GM12891 (cell line): ENCODE results near the gene GDNF. TPM values are rescaled to one million over a fixed set of nuclear protein-coding genes. Genes with fewer than 3 reads are reported as not detected.
A peak's percentile ranks its signal among the peaks of the same experiment; 100 is the strongest.

Experiments used
- DNase-seq: peaks from one replicate; pipeline ENCODE4 v3.0.0; 2011; ENCODE audit warnings: low spot score; ENCODE audit not compliant: insufficient read length
- FAIRE-seq: peaks from 2 replicates; lab custom pipeline; 2011; peaks lifted over from hg19 to GRCh38; lab: Jason Lieb, UNC
- PAX5 ChIP-seq: IDR thresholded peaks from 2 replicates; pipeline ENCODE4 v1.6.1; 2011; ENCODE audit warnings: low read length, moderate library complexity, mild to moderate bottlenecking; ENCODE audit not compliant: insufficient read depth, severe bottlenecking
- POLR2A ChIP-seq: IDR thresholded peaks from 2 replicates; pipeline ENCODE4 v1.6.1; 2011; ENCODE audit warnings: low read depth, low read length, control low read depth
- POLR2AphosphoS5 ChIP-seq: IDR thresholded peaks from 2 replicates; pipeline ENCODE4 v1.6.1; 2011; ENCODE audit warnings: low read depth, low read length, control low read depth
- POU2F2 ChIP-seq: IDR thresholded peaks from 2 replicates; pipeline ENCODE4 v1.6.1; 2011; ENCODE audit warnings: low read depth, mild to moderate bottlenecking, control low read depth, low read length, moderate library complexity
- SPI1 ChIP-seq: IDR thresholded peaks from 2 replicates; pipeline ENCODE4 v1.6.1; 2011; ENCODE audit warnings: low read depth, low read length, control low read depth
- TAF1 ChIP-seq: IDR thresholded peaks from 2 replicates; pipeline ENCODE4 v1.6.1; 2011; ENCODE audit warnings: low read depth, low read length, control low read depth
- polyA plus RNA-seq: library from polyadenylated mRNA; unstranded; fragments of >200 nt; gene quantifications from one replicate; pipeline ENCODE4 v1.2.1, GENCODE V29; 2012; ENCODE audit warnings: low read depth, missing spikeins, inconsistent platforms; ENCODE audit not compliant: missing spikeins

GDNF gene
- polyA plus RNA-seq: not detected

DNA sequence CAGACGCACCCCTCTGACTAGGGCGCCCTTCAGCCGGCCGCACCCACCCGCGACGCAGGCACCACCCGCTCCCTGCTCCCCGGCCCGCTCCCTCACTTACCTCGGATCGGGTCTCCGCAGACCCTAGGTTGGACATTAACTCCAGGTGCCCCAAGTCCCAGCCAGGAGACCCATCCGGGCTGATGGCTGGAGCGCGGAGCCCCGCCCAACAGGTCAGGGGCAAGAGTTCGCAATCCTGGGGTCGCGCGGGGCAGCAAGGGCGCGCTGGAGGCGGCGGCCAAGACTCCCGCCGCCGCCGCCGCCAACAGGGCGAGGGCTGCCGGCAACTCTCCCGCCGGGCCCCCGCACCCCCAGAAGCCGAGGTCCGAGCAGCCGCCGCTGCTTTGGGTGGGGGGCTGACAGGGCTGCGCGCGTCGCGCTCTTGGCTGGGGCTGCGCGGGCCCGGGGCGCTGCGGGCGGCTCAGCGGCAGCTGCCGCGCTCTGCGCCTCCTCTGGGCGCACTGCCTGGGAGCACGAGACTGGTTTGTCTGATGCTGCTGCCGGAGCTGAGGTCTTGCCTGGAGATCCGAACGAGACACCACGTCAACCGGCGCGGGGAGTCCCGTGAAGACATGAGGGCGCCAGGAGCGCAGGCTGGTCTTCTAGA, at the start of gene GDNF:
GDNF (minus strand) TSS at position 635 of the 646 bp plus-strand sequence. CDS start 5,245 bp downstream, outside the sequence.
- no peak for TF ChIP-seq TAF1
- no peak for TF ChIP-seq POLR2AphosphoS5
- no peak for FAIRE-seq
- DNase-seq: peak; percentile 32

DNA sequence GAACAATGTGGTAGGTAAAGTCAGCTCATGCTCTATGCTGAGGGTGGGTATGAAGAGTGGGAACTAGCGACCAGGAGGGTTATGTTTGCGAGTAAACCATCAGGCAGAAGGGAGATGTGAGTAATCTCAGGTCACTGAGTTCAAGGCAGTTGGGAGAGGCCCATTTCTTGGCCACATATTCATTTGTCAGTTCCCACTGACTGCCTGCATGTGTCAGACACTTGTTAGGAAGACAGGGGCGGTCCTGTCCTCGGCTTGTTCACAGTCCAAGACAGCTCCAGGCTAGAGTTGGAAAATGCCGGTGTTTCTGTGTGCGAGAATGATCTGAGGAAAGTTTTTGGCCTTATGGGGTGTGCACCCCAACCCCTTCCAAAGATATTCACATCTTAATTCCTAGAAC, 48.6 kb upstream of the GDNF start:
- FAIRE-seq: no peak
- TF ChIP-seq SPI1: no peak
- TF ChIP-seq POU2F2: no peak
- no peak for TF ChIP-seq POLR2A
- TF ChIP-seq PAX5: no peak
- no peak for TF ChIP-seq TAF1
- no peak for TF ChIP-seq POLR2AphosphoS5
- no peak for DNase-seq

DNA sequence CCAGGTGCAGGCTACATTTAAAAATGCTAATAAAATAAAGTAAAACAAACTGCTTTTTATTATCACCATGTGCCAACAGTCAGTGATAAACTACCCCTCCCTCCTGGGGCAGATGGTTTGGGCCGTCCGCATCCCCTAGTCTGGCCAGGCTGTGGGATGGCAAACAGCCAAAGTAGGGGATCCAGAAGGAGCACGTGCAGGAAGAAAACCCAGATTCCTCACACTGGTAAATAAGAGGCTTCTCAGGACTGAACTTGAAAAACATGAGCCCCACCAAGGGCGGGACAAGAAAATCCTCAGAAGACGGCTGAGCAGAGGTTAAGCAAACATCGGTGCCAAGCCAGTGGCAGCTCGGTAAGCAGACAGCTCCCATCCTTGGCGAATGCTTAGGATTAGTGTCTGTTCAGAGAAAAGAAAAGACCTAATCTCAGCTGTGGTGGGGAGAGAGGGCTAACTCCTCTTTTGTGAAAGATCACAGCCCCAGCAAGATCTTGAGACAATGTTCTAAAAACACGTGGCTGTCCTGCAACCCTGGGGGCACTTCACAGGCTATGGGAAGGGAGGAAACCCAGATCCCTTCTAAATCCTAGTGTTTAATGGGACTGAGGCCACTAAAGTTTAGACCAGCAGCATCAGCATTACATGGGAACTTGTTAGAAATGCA, 46.5 kb upstream of the GDNF start:
- TF ChIP-seq PAX5: no peak
- TF ChIP-seq SPI1: no peak
- TF ChIP-seq TAF1: no peak
- no peak for TF ChIP-seq POLR2A
- no peak for FAIRE-seq
- DNase-seq: no peak

DNA sequence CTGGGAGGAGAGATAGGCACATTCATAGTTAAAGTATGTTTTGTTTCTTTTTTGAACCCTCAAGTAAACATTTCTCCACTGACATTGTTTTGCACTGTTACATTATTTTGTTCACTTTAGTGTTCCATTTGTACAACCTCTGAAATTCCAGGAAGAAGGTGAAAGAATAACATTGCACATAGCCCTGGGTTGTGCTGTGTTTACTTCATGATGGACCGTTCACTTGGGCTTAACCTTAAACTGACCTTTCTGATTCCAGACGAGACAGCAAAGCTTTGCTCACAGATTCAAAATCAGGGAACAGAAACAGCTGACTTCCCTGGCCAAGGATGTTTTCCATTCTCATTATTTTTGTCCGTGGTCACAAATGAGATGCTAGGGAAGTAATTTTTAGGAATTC, 42.8 kb upstream of the GDNF start:
- DNase-seq: no peak
- FAIRE-seq: no peak
- no peak for TF ChIP-seq POLR2AphosphoS5
- no peak for TF ChIP-seq TAF1
- TF ChIP-seq POU2F2: no peak
- TF ChIP-seq POLR2A: no peak
- no peak for TF ChIP-seq SPI1
- TF ChIP-seq PAX5: no peak

- TF ChIP-seq PAX5: no peak
- TF ChIP-seq SPI1: peak; percentile 95
- FAIRE-seq (no peak), DNase-seq (no peak)
Observed at GRCh38 chr5:37881359-37881758, 41.5 kb upstream of the GDNF start.

GRCh38 chr5:37876943-37877342, 37.1 kb upstream of the GDNF start:
- TF ChIP-seq POLR2AphosphoS5 (no peak), SPI1 (no peak), POU2F2 (no peak), TAF1 (no peak), PAX5 (no peak), POLR2A (no peak)
- FAIRE-seq (no peak), DNase-seq (no peak)

DNA sequence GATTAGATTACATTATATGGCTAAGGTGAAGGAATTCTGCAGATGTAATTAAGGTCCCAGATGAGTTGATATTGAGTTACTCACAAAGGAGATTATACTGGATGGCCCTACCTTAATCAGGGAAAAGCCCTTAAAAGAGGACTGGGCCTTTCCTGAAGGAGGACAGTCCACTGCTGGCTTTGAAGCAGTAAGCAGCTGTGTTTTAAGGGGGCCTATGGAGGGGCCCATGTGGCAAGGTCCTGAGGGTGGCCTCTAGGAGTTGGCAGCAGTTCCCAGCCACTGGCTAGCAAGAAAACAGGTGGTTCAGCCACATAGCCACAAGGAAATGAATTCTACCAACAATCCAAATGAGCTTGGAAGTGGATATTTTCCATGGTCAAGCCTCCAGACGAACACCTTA, 36.4 kb upstream of the GDNF start:
- no peak for TF ChIP-seq POU2F2
- no peak for TF ChIP-seq POLR2A
- no peak for TF ChIP-seq SPI1
- no peak for TF ChIP-seq POLR2AphosphoS5
- no peak for TF ChIP-seq PAX5
- no peak for TF ChIP-seq TAF1
- FAIRE-seq: no peak
- no peak for DNase-seq

DNA sequence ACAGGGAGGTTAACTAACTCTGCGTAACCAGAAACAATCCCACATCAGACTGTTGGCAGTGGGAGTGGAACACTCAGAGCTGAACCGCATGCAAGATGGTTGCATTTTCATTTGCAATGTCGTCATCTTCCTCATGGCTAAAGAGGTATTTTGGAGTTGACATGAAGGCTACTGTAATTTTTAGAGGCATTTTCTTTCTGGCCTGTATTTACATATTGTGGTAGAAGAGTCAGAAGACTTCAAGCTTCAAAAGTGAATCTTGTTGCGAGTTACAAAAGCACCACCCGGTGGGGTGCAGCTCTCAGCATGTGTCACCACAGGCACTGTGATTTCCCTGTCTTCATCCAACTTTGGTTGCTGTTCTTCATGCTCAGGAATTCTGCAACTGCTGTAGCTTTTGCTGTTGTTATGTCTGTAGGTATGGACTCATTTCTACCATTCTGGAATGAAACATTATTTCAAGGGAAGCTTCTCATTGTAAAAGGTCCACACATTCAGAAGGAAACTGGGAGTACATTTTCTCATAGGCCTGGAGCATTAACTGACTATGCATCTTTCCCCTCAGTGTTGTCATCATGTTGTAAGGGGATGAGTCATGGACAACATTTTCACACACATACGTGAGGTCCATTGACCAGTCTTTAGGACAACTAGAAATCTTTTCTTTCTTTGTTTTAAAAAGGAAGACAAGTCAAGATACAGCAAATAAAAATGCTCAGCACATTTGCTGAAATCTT, 35.4 kb upstream of the GDNF start:
- no peak for DNase-seq
- TF ChIP-seq TAF1 (no peak), POU2F2 (no peak), POLR2A (no peak), PAX5 (no peak), POLR2AphosphoS5 (no peak), SPI1 (no peak)
- no peak for FAIRE-seq

GRCh38 chr5:37873988-37874387, 34.1 kb upstream of the GDNF start:
- no peak for FAIRE-seq
- TF ChIP-seq PAX5 (no peak), POLR2AphosphoS5 (no peak), TAF1 (no peak), POLR2A (no peak), SPI1 (no peak), POU2F2 (no peak)

More at GRCh38 chr5:37873988-37874387, 34.1 kb upstream of the GDNF start:
- no peak for DNase-seq
